Measurements from ENCODE around the gene FBXW2. TPM values are rescaled to one million over a fixed set of nuclear protein-coding genes. Genes with fewer than 3 reads are reported as not detected.

Gene FBXW2
- total RNA-seq, 1 experiment from 2014 or later: 46.0 TPM

- H3K9me3 ChIP-seq (ENCODE audit: control insufficient read depth, insufficient read depth, low read depth, low read length): no peaks in the 10 kb centered on the region
- no peak for DNase-seq (ENCODE audit: low read depth, low spot score)
- in situ Hi-C loops (cut with HindIII; ENCODE audit: low pct_unique_long_range_greater_than_20kb, low sequenced_read_pairs) (no loop called here), intact Hi-C loops (cut with micrococcal nuclease; ENCODE audit: unreplicated experiment) (no loop called here)
- H3K27ac ChIP-seq (ENCODE audit: low read length): no peak overlapping the region
- H3K4me3 ChIP-seq (ENCODE audit: low read depth in 2 of 2, low read length in 2 of 2): no peak overlapping the region
- no peaks in the 10 kb centered on the region for H3K27me3 ChIP-seq (ENCODE audit: control insufficient read depth, insufficient read depth, low read length)
- H3K36me3 ChIP-seq (ENCODE audit: control insufficient read depth, insufficient read depth, low read length): no peaks in the 10 kb centered on the region
- ChIA-PET CTCF (no interaction called here), POLR2A (no interaction called here)
- no peak for ATAC-seq
- no peaks in the 10 kb centered on the region; the same call in 1 of the 2 replicates for H3K4me1 ChIP-seq (ENCODE audit: control insufficient read depth, insufficient read depth, low read length)
- TF ChIP-seq TCF7L2 (IDR thresholded peaks at IDR 0.05; ENCODE audit: low read depth, low read length): no peak
- BruUV-seq (replicated peaks): no TSS peak
Measured at GRCh38 chr9:120724757-120725400, 68.3 kb downstream of the FBXW2 start.

GRCh38 chr9:120723565-120723964 is 69.7 kb downstream of the FBXW2 start:
- Histone ChIP-seq H3K36me3 (ENCODE audit: control insufficient read depth, insufficient read depth, low read length) (no peaks in the 10 kb centered on the region), H3K4me3 (ENCODE audit: low read depth in 2 of 2, low read length in 2 of 2) (no peak overlapping the region), H3K4me1 (ENCODE audit: control insufficient read depth, insufficient read depth, low read length) (no peaks in the 10 kb centered on the region; the same call in 1 of the 2 replicates), H3K27ac (ENCODE audit: low read length) (no peak overlapping the region), H3K27me3 (ENCODE audit: control insufficient read depth, insufficient read depth, low read length) (no peaks in the 10 kb centered on the region), H3K9me3 (ENCODE audit: control insufficient read depth, insufficient read depth, low read depth, low read length) (no peaks in the 10 kb centered on the region)
- POLR2A ChIA-PET: no interaction called here
- TF ChIP-seq REST (IDR thresholded peaks at IDR 0.05; ENCODE audit: insufficient read depth in 1 of 2, low read depth in 2 of 2, low read length in 1 of 2): no peak
- no peak for TF ChIP-seq TCF7L2 (IDR thresholded peaks at IDR 0.05; ENCODE audit: low read depth, low read length)
- no peak for TF ChIP-seq SIN3A (IDR thresholded peaks at IDR 0.05; ENCODE audit: borderline replicate concordance, insufficient read depth, low read depth, low read length)
- in situ Hi-C loops (cut with HindIII; ENCODE audit: low pct_unique_long_range_greater_than_20kb, low sequenced_read_pairs) (no loop called here), intact Hi-C loops (cut with micrococcal nuclease; ENCODE audit: unreplicated experiment) (no loop called here)
- no peak for ATAC-seq
- CTCF ChIA-PET: no interaction called here
- no peak for DNase-seq (ENCODE audit: low read depth, low spot score)
- no TSS peak for BruUV-seq (replicated peaks)

GRCh38 chr9:120720404-120720803 is 72.8 kb downstream of the FBXW2 start:
- ChIA-PET CTCF (no interaction called here), POLR2A (interaction anchor here (0.7 kb wide), 1 partner anchor 17 kb away, joined by 4 read pairs; no protein-coding TSS in a partner anchor)
- peaks cover 2% of the 10 kb centered on the region for H3K4me1 ChIP-seq (ENCODE audit: control insufficient read depth, insufficient read depth, low read length)
- no peak overlapping the region for H3K4me3 ChIP-seq (ENCODE audit: low read depth in 2 of 2, low read length in 2 of 2)
- intact Hi-C loops (cut with micrococcal nuclease; ENCODE audit: unreplicated experiment): no loop called here
- no peaks in the 10 kb centered on the region for H3K9me3 ChIP-seq (ENCODE audit: control insufficient read depth, insufficient read depth, low read depth, low read length)
- TF ChIP-seq POLR2AphosphoS5 (IDR thresholded peaks at IDR 0.05; ENCODE audit: low read depth, low read length) (no peak), CTCF (IDR thresholded peaks at IDR 0.05) (no peak), REST (IDR thresholded peaks at IDR 0.05; ENCODE audit: insufficient read depth in 1 of 2, low read depth in 2 of 2, low read length in 1 of 2) (no peak), SIN3A (IDR thresholded peaks at IDR 0.05; ENCODE audit: borderline replicate concordance, insufficient read depth, low read depth, low read length) (no peak), TCF7L2 (IDR thresholded peaks at IDR 0.05; ENCODE audit: low read depth, low read length) (no peak)
- no peaks in the 10 kb centered on the region for H3K36me3 ChIP-seq (ENCODE audit: control insufficient read depth, insufficient read depth, low read length)
- no peaks in the 10 kb centered on the region for H3K27me3 ChIP-seq (ENCODE audit: control insufficient read depth, insufficient read depth, low read length)
- no peak for ATAC-seq
- no TSS peak for BruUV-seq (replicated peaks)
- in situ Hi-C loops (cut with HindIII; ENCODE audit: low pct_unique_long_range_greater_than_20kb, low sequenced_read_pairs): no loop called here
- DNase-seq (ENCODE audit: low read depth, low spot score): no peak
- no peak overlapping the region for H3K27ac ChIP-seq (ENCODE audit: low read length)
